HEK293 (cell line): ENCODE measurements around the gene SSBP3.

Experiments
- CTCF ChIA-PET: fragments of 350-600 bp; formaldehyde crosslinking; extraction: SDS; loops from one replicate; lab custom pipeline; 2021; ENCODE audit warnings: antibody characterized with exemption; lab: Yijun Ruan, JAX
- POLR2A ChIA-PET: fragments of 300-600 bp; formaldehyde crosslinking; extraction: SDS; loops from one replicate; lab custom pipeline; 2020; ENCODE audit warnings: antibody characterized with exemption, inconsistent platforms; lab: Yijun Ruan, JAX
- H3K27ac ChIP-seq: fragments of 200-500 bp; sonication (Bioruptor generic); 2 replicates; pipeline ENCODE4 v1.5.1; 2014; ENCODE audit warnings: low read depth, low read length, control low read depth, inconsistent platforms; ENCODE audit errors: extremely low read depth
- H3K36me3 ChIP-seq, 2 experiments: fragments of 200-500 bp in 1 of 2; sonication (Bioruptor generic) in 1 of 2; 1 replicate in 1 of 2; 2 replicates in 1 of 2; pipeline ENCODE4 v1.5.1; 2014 to 2017; ENCODE audit warnings: inconsistent platforms in 2 of 2, low read length in 2 of 2; ENCODE audit not compliant: control insufficient read depth in 2 of 2, insufficient read depth in 1 of 2
- H3K4me1 ChIP-seq: fragments of 200-500 bp; sonication (Bioruptor generic); 2 replicates; pipeline ENCODE4 v1.5.1; 2014; ENCODE audit warnings: mild to moderate bottlenecking, low read length, inconsistent platforms; ENCODE audit not compliant: control insufficient read depth, insufficient read depth
- H3K4me3 ChIP-seq: 2 replicates; pipeline ENCODE4 v1.5.1; 2011; ENCODE audit warnings: low read depth, mild to moderate bottlenecking, control low read depth, low read length, moderate library complexity
- H3K9me3 ChIP-seq: fragments of 200-500 bp; sonication (Bioruptor generic); 2 replicates; pipeline ENCODE4 v1.5.1; 2014; ENCODE audit warnings: low read depth, low read length, inconsistent platforms; ENCODE audit not compliant: control insufficient read depth, insufficient read depth
- ATF2 ChIP-seq: fragments of 450-650 bp; formaldehyde crosslinking; IDR thresholded peaks from 2 replicates; pipeline ENCODE4 v1.5.1; 2016; ENCODE audit warnings: missing biosample characterization, missing genetic modification characterization, low read depth
- ZBTB21 ChIP-seq: fragments of 450-650 bp; formaldehyde crosslinking; IDR thresholded peaks from 2 replicates; pipeline ENCODE4 v1.5.1; 2017; ENCODE audit warnings: missing biosample characterization, missing genetic modification characterization
- ZNF112 ChIP-seq: fragments of 450-650 bp; formaldehyde crosslinking; IDR thresholded peaks from 2 replicates; pipeline ENCODE4 v1.5.0; 2017; ENCODE audit warnings: missing biosample characterization, missing genetic modification characterization
- ZNF16 ChIP-seq: fragments of 450-650 bp; formaldehyde crosslinking; IDR thresholded peaks from 2 replicates; pipeline ENCODE4 v1.5.1; 2016; ENCODE audit warnings: low read depth, missing biosample characterization, missing genetic modification characterization
- ZNF202 ChIP-seq: fragments of 450-650 bp; formaldehyde crosslinking; IDR thresholded peaks from 2 replicates; pipeline ENCODE4 v1.5.1; 2016; ENCODE audit warnings: missing biosample characterization, missing genetic modification characterization, borderline replicate concordance
- ZNF211 ChIP-seq: fragments of 450-650 bp; formaldehyde crosslinking; IDR thresholded peaks from 2 replicates; pipeline ENCODE4 v1.5.1; 2016; ENCODE audit warnings: low read depth, missing biosample characterization, missing genetic modification characterization
- ZNF223 ChIP-seq: fragments of 450-650 bp; formaldehyde crosslinking; IDR thresholded peaks from 2 replicates; pipeline ENCODE4 v1.5.1; 2016; ENCODE audit warnings: missing biosample characterization, missing genetic modification characterization
- ZNF248 ChIP-seq: fragments of 450-650 bp; formaldehyde crosslinking; IDR thresholded peaks from 2 replicates; pipeline ENCODE4 v1.5.1; 2017; ENCODE audit warnings: missing biosample characterization, missing genetic modification characterization
- ZNF354C ChIP-seq: fragments of 450-650 bp; formaldehyde crosslinking; IDR thresholded peaks from 2 replicates; pipeline ENCODE4 v1.5.1; 2016; ENCODE audit warnings: missing biosample characterization, missing genetic modification characterization, low read depth, borderline replicate concordance
- ZNF366 ChIP-seq: fragments of 450-650 bp; formaldehyde crosslinking; conservative IDR thresholded peaks from 2 replicates; pipeline ENCODE4 v1.5.1; 2016; ENCODE audit warnings: missing biosample characterization, missing genetic modification characterization
- ZNF37A ChIP-seq: fragments of 450-650 bp; IDR thresholded peaks from 2 replicates; pipeline ENCODE4 v1.5.1; 2018; ENCODE audit warnings: missing biosample characterization, missing genetic modification characterization
- ZNF391 ChIP-seq: fragments of 450-650 bp; formaldehyde crosslinking; IDR thresholded peaks from 2 replicates; pipeline ENCODE4 v1.5.1; 2016; ENCODE audit warnings: low read depth, missing biosample characterization, missing genetic modification characterization, borderline replicate concordance
- ZNF394 ChIP-seq: fragments of 450-650 bp; formaldehyde crosslinking; IDR thresholded peaks from 2 replicates; pipeline ENCODE4 v1.5.1; 2016; ENCODE audit warnings: missing biosample characterization, missing genetic modification characterization, mild to moderate bottlenecking, moderate library complexity, borderline replicate concordance
- ZNF510 ChIP-seq: fragments of 450-650 bp; formaldehyde crosslinking; IDR thresholded peaks from 2 replicates; pipeline ENCODE4 v1.5.1; 2018; ENCODE audit warnings: mild to moderate bottlenecking, missing genetic modification characterization, missing biosample characterization; ENCODE audit not compliant: insufficient replicate concordance
- ZNF555 ChIP-seq: fragments of 450-650 bp; formaldehyde crosslinking; conservative IDR thresholded peaks from 2 replicates; pipeline ENCODE4 v1.5.1; 2017; ENCODE audit warnings: missing biosample characterization, mild to moderate bottlenecking, missing genetic modification characterization, inconsistent platforms
- ZNF596 ChIP-seq: fragments of 450-650 bp; IDR thresholded peaks from 2 replicates; pipeline ENCODE4 v1.5.0; 2018; ENCODE audit warnings: missing biosample characterization, mild to moderate bottlenecking, missing genetic modification characterization, moderate library complexity
- ZNF600 ChIP-seq: fragments of 450-650 bp; formaldehyde crosslinking; IDR thresholded peaks from 2 replicates; pipeline ENCODE4 v1.5.1; 2016; ENCODE audit warnings: missing biosample characterization, missing genetic modification characterization
- ZNF610 ChIP-seq: fragments of 450-650 bp; formaldehyde crosslinking; IDR thresholded peaks from 2 replicates; pipeline ENCODE4 v1.5.1; 2016; ENCODE audit warnings: missing biosample characterization, missing genetic modification characterization, borderline replicate concordance
- ZNF707 ChIP-seq: fragments of 450-650 bp; formaldehyde crosslinking; IDR thresholded peaks from 2 replicates; pipeline ENCODE4 v1.5.1; 2016; ENCODE audit warnings: missing biosample characterization, missing genetic modification characterization
- ZNF76 ChIP-seq: fragments of 450-650 bp; formaldehyde crosslinking; IDR thresholded peaks from 2 replicates; pipeline ENCODE4; 2016; ENCODE audit warnings: low read depth, missing biosample characterization, missing genetic modification characterization, borderline replicate concordance
- ZNF791 ChIP-seq: fragments of 450-650 bp; formaldehyde crosslinking; IDR thresholded peaks from 2 replicates; pipeline ENCODE4 v1.5.1; 2016; ENCODE audit warnings: missing biosample characterization, missing genetic modification characterization
- TF ChIP-seq, protein P1 (sequence below): fragments of 450-650 bp; formaldehyde crosslinking; IDR thresholded peaks from 2 replicates; pipeline ENCODE4 v1.5.1; 2017; ENCODE audit warnings: missing biosample characterization, mild to moderate bottlenecking, missing genetic modification characterization, moderate library complexity

The SSBP3 gene

DNA sequence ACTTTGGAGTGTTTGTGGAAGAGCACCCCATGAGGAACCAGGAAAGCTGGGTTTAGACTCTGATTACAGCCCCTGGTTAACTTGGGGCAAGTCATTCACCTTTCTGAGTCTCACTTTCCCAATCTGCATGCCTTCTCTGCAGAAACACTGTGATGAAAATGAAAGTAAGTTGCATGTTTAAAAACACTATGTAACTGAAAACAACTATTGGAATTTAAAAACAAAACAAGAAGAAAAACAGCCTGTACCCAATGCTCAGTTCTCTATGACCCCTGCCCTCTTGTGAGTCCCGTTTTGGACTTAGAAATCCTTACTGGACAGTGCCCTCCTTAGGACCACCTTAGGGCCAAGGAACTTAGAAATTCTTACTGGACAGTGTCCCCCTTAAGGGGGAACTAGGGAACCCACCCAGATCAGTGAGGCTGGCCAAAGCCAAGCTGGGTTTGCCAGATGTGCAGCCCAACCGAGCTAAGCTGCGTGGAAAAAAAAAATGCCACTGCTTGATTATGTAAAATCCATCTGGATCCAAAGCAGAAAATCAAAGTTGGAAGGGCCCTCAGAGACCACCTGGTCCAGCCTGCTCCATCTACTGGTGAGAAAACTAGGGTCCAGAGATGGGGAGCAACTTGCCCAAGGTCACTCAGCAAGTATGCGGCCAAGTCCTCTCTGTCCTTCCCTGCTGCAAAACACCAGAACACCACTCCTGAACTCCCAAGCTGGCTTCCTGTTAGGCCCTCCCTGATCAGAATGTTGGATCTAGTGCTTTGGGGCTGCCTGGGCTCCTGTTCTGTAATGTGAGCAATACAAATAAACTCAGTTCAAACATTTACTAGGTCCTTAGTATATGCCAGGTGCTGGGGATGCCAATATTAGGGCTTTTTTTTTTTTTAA, 128.5 kb downstream of the SSBP3 start:
- ChIA-PET CTCF (no interaction called here), POLR2A (no interaction called here)
- TF ChIP-seq ZNF555 (no peak), ATF2 (tag by site-specific recombination) (no peak)
- TF ChIP-seq, protein P1, sequence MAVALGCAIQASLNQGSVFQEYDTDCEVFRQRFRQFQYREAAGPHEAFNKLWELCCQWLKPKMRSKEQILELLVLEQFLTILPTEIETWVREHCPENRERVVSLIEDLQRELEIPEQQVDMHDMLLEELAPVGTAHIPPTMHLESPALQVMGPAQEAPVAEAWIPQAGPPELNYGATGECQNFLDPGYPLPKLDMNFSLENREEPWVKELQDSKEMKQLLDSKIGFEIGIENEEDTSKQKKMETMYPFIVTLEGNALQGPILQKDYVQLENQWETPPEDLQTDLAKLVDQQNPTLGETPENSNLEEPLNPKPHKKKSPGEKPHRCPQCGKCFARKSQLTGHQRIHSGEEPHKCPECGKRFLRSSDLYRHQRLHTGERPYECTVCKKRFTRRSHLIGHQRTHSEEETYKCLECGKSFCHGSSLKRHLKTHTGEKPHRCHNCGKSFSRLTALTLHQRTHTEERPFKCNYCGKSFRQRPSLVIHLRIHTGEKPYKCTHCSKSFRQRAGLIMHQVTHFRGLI (tag by site-specific recombination): peak; percentile 69; the same call in 1 of the 2 replicates
- no peaks in the 10 kb centered on the region for H3K9me3 ChIP-seq
- H3K4me3 ChIP-seq: no peak overlapping the region
- no peak overlapping the region for H3K27ac ChIP-seq
- no peaks in the 10 kb centered on the region for H3K4me1 ChIP-seq
- H3K36me3 ChIP-seq: peaks cover 0 to 34% of the 10 kb centered on the region in 2 experiments; a peak in 1 of 3 replicates

DNA sequence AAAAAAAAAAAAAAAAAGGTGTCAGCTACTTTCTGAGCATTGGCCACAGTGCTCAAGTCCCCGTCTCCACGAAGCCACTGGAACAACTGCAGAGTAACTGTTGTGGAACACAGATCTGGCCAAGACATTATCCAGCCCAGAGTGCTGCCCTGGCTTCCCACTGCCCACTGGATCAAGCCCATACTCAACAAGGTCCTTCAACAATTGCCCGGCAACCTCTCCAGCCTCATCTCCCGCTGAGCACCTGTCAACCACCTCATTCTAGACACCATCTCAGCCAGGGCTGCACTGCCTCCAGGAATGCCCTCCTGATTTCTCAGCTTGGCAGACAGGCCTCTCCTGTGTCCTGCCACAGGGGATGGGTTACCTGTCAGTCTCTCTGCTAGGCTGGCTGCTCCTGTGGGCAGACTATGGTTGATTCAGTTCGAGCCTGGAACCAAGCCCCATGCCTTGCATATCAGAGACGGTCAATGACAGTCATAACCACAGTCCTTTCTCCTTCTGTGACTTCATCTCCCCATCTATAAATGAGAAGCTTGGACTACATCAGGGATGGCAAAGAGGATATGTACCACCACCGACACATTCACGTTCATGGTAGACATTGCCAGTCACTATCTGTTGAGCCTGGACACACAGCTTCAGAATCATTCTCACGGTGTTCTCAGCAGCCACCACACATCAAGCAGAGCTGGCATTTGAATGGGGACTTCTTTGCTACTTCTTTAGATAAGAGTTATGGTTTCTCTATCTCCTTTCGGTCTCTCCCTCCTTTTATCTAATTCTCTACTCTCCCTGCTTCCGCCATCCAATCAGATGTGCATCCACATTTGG, 129.4 kb downstream of the SSBP3 start:
- Histone ChIP-seq H3K4me3 (no peak overlapping the region), H3K36me3 (peaks cover 0 to 34% of the 10 kb centered on the region in 2 experiments; a peak in 1 of 3 replicates), H3K4me1 (no peaks in the 10 kb centered on the region), H3K9me3 (no peaks in the 10 kb centered on the region), H3K27ac (no peak overlapping the region)
- TF ChIP-seq ZNF600 (0 out of 2 replicates have a peak, but pooled peaks have one; percentile 27), ZNF366 (tag by site-specific recombination) (no peak), ZNF510 (tag by site-specific recombination) (no peak), ZNF248 (tag by site-specific recombination) (no peak), ZNF391 (tag by site-specific recombination) (no peak), ZNF37A (tag by site-specific recombination) (no peak)
- CTCF ChIA-PET: interaction anchor here (1.1 kb wide), 1 partner anchor 11 kb away, joined by 3 read pairs; no protein-coding TSS in a partner anchor
- POLR2A ChIA-PET: interaction anchor here (0.6 kb wide), 1 partner anchor 34 kb away, joined by 5 read pairs; no protein-coding TSS in a partner anchor

DNA sequence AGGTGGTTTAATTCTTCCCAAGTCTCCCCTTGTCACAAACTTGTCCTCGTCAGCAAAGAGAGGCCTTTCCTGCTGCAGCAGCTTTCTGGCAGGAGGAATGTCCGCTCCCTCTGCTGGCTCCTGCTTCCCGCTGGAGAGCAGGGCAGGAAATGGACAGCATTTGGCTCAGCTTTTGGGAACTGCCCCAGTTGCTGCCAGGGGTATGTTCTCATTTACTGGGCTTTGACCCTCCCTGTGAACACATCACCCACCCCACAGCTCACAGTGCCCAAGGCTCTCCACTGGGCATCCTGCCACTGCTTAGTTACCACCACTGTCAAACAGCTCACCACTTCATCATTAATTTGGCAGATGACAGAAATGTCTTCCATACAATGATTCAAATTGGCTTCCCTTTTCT, 130.8 kb downstream of the SSBP3 start:
- Histone ChIP-seq H3K27ac (no peak overlapping the region), H3K4me1 (no peaks in the 10 kb centered on the region), H3K4me3 (no peak overlapping the region), H3K9me3 (no peaks in the 10 kb centered on the region), H3K36me3 (peaks cover 0 to 28% of the 10 kb centered on the region in 2 experiments; a peak in 1 of 3 replicates)
- ChIA-PET CTCF (no interaction called here), POLR2A (interaction anchor here (0.5 to 0.6 kb wide), 2 partner anchors 31 to 119 kb away, joined by 3 read pairs; no protein-coding TSS in a partner anchor)
- TF ChIP-seq ZNF112 (no peak), ZNF394 (tag by site-specific recombination) (no peak), ZNF16 (tag by site-specific recombination) (no peak), ZNF354C (tag by site-specific recombination) (no peak), ZNF223 (tag by site-specific recombination) (no peak), ZNF211 (tag by site-specific recombination) (no peak), ZNF202 (tag by site-specific recombination) (no peak), ZNF707 (tag by site-specific recombination) (no peak), ZNF791 (no peak), ZNF610 (tag by site-specific recombination) (no peak), ZBTB21 (tag by site-specific recombination) (no peak), ZNF596 (tag by site-specific recombination) (no peak), ZNF76 (tag by site-specific recombination) (no peak)
